Nephron progenitor cell (in vitro differentiated cells): ENCODE data around the gene RAC3.

ENCODE experiments used
- DNase-seq: peaks from one replicate; pipeline ENCODE4 v3.0.0; 2021
- H3K27ac Mint-ChIP-seq: 2 replicates; pipeline ENCODE4 v1.8.0; 2021; ENCODE audit warnings: mild to moderate bottlenecking, moderate library complexity, mixed read lengths
- H3K27me3 Mint-ChIP-seq: 2 replicates; pipeline ENCODE4 v1.8.0; 2021; ENCODE audit warnings: mild to moderate bottlenecking, low read depth, mixed read lengths; ENCODE audit not compliant: poor library complexity
- H3K36me3 Mint-ChIP-seq: 2 replicates; pipeline ENCODE4 v1.8.0; 2021; ENCODE audit warnings: low read depth, mixed read lengths
- H3K4me1 Mint-ChIP-seq: 2 replicates; pipeline ENCODE4 v1.8.0; 2021; ENCODE audit warnings: mixed read lengths
- H3K4me3 Mint-ChIP-seq: 2 replicates; pipeline ENCODE4 v1.8.0; 2021; ENCODE audit warnings: mild to moderate bottlenecking, moderate library complexity, mixed read lengths
- H3K9me3 Mint-ChIP-seq: 2 replicates; pipeline ENCODE4 v1.8.0; 2021; ENCODE audit warnings: mild to moderate bottlenecking, moderate library complexity, mixed read lengths
- TF ChIP-seq, protein P1 (sequence below): fragments of 200-600 bp; sonication (generic); IDR thresholded peaks from 2 replicates; pipeline ENCODE4 v1.5.0; 2021; ENCODE audit warnings: antibody characterized with exemption

Gene RAC3

DNA sequence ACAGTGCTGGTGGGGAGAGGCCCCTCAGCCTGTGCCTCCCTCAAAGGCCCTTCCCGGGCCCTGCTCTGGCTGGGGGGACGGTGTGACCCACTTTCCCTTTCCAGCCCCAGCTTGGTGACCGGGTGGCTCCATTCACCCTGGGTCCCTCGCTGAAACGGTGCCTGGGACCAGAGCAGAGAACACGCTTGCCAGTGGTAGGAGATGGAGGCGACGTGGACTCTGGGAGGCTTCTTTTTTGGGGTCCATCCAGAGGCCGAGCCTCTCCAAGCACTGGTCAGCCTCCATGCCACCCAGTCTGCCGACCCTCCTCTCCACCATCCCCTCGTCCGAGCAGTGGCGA is 16.5 kb upstream of the RAC3 start:
- no peaks in the 10 kb centered on the region for H3K9me3 Mint-ChIP-seq
- no peak overlapping the region for H3K4me3 Mint-ChIP-seq
- H3K27ac Mint-ChIP-seq = no peak overlapping the region
- H3K4me1 Mint-ChIP-seq = peaks cover 26% of the 10 kb centered on the region
- H3K27me3 Mint-ChIP-seq = no peaks in the 10 kb centered on the region
- TF ChIP-seq, protein P1, sequence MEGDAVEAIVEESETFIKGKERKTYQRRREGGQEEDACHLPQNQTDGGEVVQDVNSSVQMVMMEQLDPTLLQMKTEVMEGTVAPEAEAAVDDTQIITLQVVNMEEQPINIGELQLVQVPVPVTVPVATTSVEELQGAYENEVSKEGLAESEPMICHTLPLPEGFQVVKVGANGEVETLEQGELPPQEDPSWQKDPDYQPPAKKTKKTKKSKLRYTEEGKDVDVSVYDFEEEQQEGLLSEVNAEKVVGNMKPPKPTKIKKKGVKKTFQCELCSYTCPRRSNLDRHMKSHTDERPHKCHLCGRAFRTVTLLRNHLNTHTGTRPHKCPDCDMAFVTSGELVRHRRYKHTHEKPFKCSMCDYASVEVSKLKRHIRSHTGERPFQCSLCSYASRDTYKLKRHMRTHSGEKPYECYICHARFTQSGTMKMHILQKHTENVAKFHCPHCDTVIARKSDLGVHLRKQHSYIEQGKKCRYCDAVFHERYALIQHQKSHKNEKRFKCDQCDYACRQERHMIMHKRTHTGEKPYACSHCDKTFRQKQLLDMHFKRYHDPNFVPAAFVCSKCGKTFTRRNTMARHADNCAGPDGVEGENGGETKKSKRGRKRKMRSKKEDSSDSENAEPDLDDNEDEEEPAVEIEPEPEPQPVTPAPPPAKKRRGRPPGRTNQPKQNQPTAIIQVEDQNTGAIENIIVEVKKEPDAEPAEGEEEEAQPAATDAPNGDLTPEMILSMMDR = no peak
- H3K36me3 Mint-ChIP-seq = no peaks in the 10 kb centered on the region
- no peak for DNase-seq

DNA sequence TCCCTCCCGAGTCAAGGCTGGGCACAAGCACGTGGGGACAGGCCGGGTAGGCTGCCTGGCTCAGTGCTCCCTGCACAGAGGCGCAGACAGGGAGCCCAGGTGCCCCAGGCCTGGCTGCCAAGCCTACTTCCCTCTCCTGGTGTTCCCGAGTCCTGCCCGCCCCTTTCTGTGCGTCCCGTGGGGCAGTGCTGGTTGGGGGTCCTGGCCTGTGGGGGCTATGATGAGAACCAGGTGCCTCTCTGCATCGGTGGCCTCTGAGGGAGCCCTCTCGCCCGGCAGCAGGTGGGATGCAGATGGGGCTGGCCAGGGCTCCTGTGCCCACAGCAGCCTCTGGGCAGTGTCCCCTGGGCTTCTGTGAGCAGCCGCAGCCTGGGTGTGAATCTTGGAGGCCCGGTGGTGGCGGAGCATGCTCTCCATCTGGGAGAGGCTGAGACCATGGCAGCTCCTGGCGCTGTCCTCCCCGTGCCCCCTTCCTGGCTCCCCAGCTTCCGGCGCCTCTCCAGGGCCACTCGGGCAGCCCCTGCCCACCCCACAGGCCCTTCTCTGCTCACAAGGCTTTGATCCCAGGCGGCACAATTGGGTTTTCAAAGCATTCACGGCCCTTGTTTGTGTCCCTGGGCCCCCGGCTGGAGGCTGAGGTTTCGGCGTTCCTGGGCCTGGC is 16.0 kb upstream of the RAC3 start:
- Mint-ChIP-seq H3K9me3 (no peaks in the 10 kb centered on the region), H3K36me3 (no peaks in the 10 kb centered on the region), H3K27me3 (no peaks in the 10 kb centered on the region), H3K27ac (no peak overlapping the region), H3K4me3 (no peak overlapping the region), H3K4me1 (peaks cover 27% of the 10 kb centered on the region)
- no peak for DNase-seq
- TF ChIP-seq, protein P1 = no peak

DNA sequence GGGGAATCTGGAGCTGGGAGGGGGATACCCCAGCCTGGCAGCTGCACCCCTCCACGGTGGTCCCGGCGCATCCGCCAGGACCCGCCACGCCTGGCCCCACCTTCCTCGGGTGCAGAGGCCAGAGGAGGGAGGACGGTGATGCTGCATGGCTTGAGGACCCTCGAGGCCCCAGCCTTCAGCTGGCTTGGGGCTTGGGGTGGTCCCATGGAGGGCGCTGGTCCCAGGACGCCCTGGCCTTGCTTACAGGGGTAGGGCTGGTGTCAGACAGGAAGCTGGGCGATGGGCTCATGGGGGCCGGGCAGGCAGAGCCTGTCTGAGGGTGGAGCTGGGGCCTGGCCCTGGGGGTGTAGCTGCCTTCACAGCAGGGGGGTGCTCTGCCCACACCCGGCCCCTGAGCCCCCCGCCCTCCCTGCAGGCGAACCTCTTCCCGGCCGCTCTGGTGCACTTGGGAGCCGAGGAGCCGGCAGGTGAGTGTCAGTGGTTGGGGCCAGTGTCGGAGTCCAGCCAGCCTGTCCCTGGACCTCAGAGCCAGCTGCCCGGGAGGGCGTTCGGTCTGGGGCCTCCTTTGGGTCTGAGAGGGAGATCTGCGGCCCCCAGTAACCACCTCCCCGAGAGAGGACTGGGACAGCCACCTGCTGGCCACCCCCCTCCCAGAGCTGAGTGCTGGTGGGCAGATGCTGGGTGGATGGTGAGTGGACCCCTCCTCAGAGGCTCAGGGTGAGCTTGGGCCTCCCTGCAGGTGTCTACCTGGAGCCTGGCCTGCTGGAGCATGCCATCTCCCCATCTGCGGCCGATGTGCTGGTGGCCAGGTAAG is 15.2 kb upstream of the RAC3 start:
- TF ChIP-seq, protein P1 = no peak
- H3K27me3 Mint-ChIP-seq = no peaks in the 10 kb centered on the region
- peaks cover 31% of the 10 kb centered on the region for H3K4me1 Mint-ChIP-seq
- H3K27ac Mint-ChIP-seq = no peak overlapping the region
- DNase-seq = no peak
- no peaks in the 10 kb centered on the region for H3K36me3 Mint-ChIP-seq
- no peaks in the 10 kb centered on the region for H3K9me3 Mint-ChIP-seq
- H3K4me3 Mint-ChIP-seq = no peak overlapping the region

DNA sequence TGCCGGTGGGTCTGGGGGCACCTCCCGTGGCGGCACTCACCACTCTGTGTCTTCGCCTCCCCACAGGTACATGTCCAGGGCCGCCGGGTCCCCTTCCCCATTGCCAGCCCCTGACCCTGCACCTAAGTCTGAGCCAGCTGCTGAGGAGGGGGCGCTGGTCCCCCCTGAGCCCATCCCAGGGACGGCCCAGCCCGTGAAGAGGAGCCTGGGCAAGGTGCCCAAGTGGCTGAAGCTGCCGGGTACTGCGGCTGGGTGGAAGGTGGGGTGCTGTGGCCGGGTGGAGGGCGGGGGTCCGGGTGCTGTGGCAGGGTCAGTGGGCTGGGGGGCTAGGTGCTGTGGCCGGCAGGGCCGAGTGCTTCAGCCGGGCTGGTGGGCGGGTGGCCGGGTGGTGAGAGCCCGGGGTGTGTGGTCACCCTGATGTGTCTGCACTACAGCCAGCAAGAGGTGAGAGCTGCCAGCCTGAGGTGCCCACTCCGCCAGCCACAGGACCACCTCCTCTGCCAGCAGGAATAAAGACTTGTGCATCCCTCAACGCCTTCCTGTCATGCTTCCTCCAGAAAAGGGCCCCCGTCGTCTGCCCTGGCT is 14.5 kb upstream of the RAC3 start:
- Mint-ChIP-seq H3K36me3 (no peaks in the 10 kb centered on the region), H3K27ac (no peak overlapping the region), H3K4me1 (peaks cover 38% of the 10 kb centered on the region), H3K9me3 (no peaks in the 10 kb centered on the region), H3K27me3 (no peaks in the 10 kb centered on the region), H3K4me3 (no peak overlapping the region)
- TF ChIP-seq, protein P1 = no peak
- DNase-seq = no peak

DNA sequence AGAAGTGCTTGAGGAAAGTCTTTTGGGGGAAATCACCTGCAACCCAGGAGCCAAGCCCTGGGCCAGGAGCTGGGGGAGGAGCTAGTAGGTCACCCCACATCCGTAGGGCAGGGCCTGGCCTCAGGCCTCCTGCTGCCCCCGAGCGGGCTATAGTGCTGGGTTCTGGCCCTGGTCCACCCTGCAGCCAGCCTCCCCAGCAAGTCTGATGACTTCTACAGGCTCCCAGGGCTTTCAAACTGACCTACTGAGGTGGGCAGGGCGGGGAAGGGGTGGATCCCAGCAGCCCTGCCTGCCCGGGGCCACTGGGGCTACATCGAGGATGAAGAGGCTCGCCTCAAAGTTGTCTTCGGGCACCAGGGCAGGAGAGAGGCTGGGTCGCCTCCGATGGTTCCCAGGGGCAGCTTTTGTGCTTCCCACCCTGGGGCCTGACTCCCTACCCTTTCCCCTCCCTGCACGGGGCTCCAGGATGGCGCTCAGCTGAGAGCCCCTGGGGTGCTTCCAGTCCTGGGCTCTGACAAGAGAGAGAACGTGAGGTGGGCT is 13.8 kb upstream of the RAC3 start:
- Mint-ChIP-seq H3K4me3 (no peak overlapping the region), H3K9me3 (no peaks in the 10 kb centered on the region), H3K36me3 (no peaks in the 10 kb centered on the region), H3K27ac (no peak overlapping the region), H3K4me1 (peaks cover 39% of the 10 kb centered on the region), H3K27me3 (no peaks in the 10 kb centered on the region)
- TF ChIP-seq, protein P1 = no peak
- no peak for DNase-seq
